Stimulated activated CD8-positive, alpha-beta memory T cell treated with anti-CD3 and anti-CD28 coated beads, Interleukin-2, amount 100 ng/mL, for 1 hour (primary cell): ENCODE results near the gene GPR119.
"Not testable (repeated sequence)": the region's sequence is repeated elsewhere in the genome, so short reads cannot be mapped to it uniquely, and the experiment has no call there.

Experiments used
- DNase-seq, 2 donors: peaks; one replicate each; pipeline ENCODE4 v3.0.0-alpha.2; 2020; ENCODE audit warnings: low read depth in 2 of 2

Gene GPR119

GRCh38 chrX:130339408-130340222, 45.9 kb downstream of the GPR119 start, which contains the start of gene SLC25A14:
TSS of gene SLC25A14 (plus strand) at chrX:130339919. CDS start at chrX:130340279, 360 bp downstream.
- DNase-seq: peak; percentile 38 to 46

GRCh38 chrX:130338869-130339268, 46.6 kb downstream of the GPR119 start:
- DNase-seq: not testable (repeated sequence)

GRCh38 chrX:130336531-130336930, 48.9 kb downstream of the GPR119 start:
- DNase-seq: no peak
